Measurements from ENCODE around the gene HCN3.

The HCN3 gene

GRCh38 chr1:155255243-155256007 lies 21.8 kb upstream of the HCN3 start, which contains the start of gene ENTREP3:
TSS of gene ENTREP3 (minus strand) at chr1:155255483. CDS start at chr1:155254877, 606 bp downstream.
- TF ChIP-seq PATZ1 (CRISPR knock-in tag; IDR thresholded peaks at IDR 0.05; ENCODE audit: borderline replicate concordance) (no peak), ZFP30 (CRISPR knock-in tag; IDR thresholded peaks at IDR 0.05) (no peak), TSHZ2 (CRISPR knock-in tag; IDR thresholded peaks at IDR 0.05) (no peak), RARB (CRISPR knock-in tag; IDR thresholded peaks at IDR 0.05) (peak; percentile 33; the same call in 1 of the 2 replicates), POU6F1 (CRISPR knock-in tag; IDR thresholded peaks at IDR 0.05; ENCODE audit: borderline replicate concordance, low read depth) (no peak; the same call in 1 of the 2 replicates), GLIS3 (CRISPR knock-in tag; IDR thresholded peaks at IDR 0.05) (no peak)
- peak; percentile 82 for ATAC-seq

- peak; percentile 5 for ATAC-seq
Observed at GRCh38 chr1:155256058-155256852, 21.0 kb upstream of the HCN3 start.

GRCh38 chr1:155260276-155260675 lies 17.0 kb upstream of the HCN3 start:
- no peak for ATAC-seq
- TF ChIP-seq ZFP3 (CRISPR knock-in tag; IDR thresholded peaks at IDR 0.05) (no peak), ZC3H10 (CRISPR knock-in tag; IDR thresholded peaks at IDR 0.05) (no peak), TOX (CRISPR knock-in tag; IDR thresholded peaks at IDR 0.05; ENCODE audit: borderline replicate concordance) (no peak), OSR1 (CRISPR knock-in tag; IDR thresholded peaks at IDR 0.05) (no peak), BACH2 (CRISPR knock-in tag; IDR thresholded peaks at IDR 0.05; ENCODE audit: borderline replicate concordance) (no peak), CREB5 (CRISPR knock-in tag; IDR thresholded peaks at IDR 0.05; ENCODE audit: low read depth) (no peak), PPARA (CRISPR knock-in tag; IDR thresholded peaks at IDR 0.05; ENCODE audit: borderline replicate concordance) (no peak), CSRNP3 (CRISPR knock-in tag; IDR thresholded peaks at IDR 0.05) (no peak), ARNTL (CRISPR knock-in tag; IDR thresholded peaks at IDR 0.05; ENCODE audit: borderline replicate concordance, low read depth) (no peak), CSDC2 (CRISPR knock-in tag; IDR thresholded peaks at IDR 0.05) (no peak)

More at GRCh38 chr1:155256058-155256852, 21.0 kb upstream of the HCN3 start:
- TF ChIP-seq SNAI2 (CRISPR knock-in tag; IDR thresholded peaks at IDR 0.05) = no peak
- TF ChIP-seq BACH2 (CRISPR knock-in tag; IDR thresholded peaks at IDR 0.05; ENCODE audit: borderline replicate concordance) = no peak
- no peak for TF ChIP-seq TOX (CRISPR knock-in tag; IDR thresholded peaks at IDR 0.05; ENCODE audit: borderline replicate concordance)
- TF ChIP-seq TCF4 (CRISPR knock-in tag; IDR thresholded peaks at IDR 0.05; ENCODE audit: borderline replicate concordance) = no peak
- no peak for TF ChIP-seq CSDC2 (CRISPR knock-in tag; IDR thresholded peaks at IDR 0.05)
- no peak for TF ChIP-seq RARB (CRISPR knock-in tag; IDR thresholded peaks at IDR 0.05)
- TF ChIP-seq OSR1 (CRISPR knock-in tag; IDR thresholded peaks at IDR 0.05) = no peak

Data from SK-N-SH treated with all-trans-retinoic acid at 6 μM for 48 hours (cell line).